Activated T-cell treated with anti-CD3 and anti-CD28 coated beads for 24 hours (primary cell): Measurements from ENCODE around the gene UBR3.

Experiments
- DNase-seq: peaks from one replicate; pipeline ENCODE4 v3.0.0-alpha.2; 2020; ENCODE audit warnings: low read depth

The UBR3 gene

DNA sequence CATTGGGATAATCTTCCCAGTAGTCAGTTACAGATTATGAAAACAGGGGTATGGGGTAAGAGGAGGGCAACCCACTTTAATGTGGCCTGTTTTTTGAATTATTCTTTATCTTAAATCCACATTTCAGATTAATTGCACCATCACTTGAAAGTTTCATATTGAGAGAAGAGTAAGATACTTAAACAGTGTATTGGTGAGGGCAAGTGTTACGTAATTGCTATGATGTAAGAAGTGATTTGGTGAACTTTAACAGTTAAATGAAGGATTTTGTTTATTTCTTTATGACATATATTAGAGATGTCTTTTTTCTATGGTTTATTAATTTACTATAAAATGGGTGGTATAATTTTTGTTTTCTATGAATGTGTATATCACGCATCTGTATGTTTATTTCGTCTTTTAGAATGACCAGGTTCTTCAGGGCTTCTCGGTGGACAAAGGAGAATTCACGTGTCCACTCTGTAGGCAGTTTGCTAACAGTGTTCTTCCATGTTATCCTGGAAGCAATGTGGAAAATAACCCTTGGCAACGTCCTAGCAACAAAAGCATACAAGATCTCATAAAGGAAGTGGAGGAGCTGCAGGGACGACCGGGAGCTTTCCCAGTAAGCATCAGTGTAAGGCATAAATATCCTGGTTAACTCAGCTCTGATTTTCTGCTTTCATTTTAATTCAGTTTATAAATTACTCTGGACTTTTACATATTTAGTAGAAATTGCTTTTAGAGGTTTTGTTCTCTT is 179.5 kb downstream of the UBR3 start:
- no peak for DNase-seq

DNA sequence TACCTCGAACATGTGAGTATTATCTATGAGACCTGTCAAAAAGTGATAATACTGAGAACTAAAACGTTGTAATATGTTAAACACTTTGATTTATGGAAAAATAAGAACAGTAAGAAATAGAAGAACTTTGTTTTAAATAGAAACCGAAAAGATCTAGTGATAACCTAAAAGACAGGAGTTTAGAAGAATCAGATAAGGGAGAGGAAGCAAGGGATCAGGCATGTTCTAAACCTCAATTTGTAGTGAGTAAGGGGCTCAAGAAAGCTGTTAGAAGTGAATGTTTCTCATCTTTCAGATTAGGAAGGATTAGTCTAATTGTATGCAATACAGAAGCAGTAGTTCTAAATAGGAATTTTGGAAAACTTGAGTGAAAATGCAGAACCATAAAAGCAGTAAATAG is 182.0 kb downstream of the UBR3 start:
- DNase-seq, result no peak

DNA sequence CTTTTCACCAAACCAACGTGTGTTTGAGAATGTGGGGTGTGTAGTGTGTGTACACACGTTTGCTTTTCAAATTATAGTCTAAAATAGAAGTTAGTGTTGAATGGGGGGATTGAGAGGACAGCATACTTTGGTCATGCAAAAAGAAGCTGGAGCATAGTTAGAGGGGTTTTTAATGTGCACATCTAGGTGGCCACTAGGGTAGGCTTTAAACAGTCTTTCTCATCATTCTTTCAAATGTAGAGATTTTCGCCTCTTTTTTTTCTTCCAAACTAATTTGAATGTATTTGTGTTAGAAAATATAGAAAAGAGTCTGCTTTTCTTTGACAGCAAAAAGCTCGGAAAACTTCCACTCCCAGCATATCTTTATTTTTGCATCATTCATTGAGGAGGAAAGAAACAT is 185.5 kb downstream of the UBR3 start:
- DNase-seq, result no peak

DNA sequence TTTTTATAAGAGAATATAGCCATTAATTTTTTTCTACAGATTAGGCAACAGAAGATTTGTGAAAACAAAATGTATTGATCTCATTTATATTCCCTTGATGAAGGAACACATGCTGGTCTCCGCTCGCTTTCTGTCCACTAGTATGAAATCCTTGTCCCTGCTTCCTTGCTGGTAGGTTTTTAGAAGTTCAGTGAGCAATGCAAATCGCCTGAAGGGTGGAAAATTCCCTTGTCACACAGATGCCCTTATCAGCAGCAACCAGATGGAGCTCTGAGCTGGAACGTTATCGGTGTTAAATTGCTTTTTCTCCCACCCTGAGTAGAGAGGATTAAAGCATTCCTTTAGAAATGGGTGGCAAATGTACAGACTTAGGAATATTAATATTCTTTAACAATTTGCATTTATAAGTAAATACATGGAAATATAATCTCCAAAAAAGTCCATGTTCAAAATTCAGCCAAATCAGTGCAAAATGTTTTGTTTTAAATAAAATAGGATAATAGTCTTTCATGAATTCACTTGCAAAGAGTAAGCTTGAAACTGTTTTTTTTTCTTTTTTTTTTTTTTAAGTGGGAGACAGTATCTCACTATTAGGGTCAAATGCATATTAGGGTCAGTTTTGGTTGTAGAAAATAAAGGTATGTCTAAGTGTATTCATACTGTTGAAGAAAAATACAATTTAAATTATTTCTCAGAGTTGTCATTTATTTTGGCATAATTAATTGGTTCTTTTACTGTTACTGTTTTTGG is 186.7 kb downstream of the UBR3 start:
- DNase-seq, result no peak

- no peak for DNase-seq
Measured at GRCh38 chr2:170014769-170015168, 187.5 kb downstream of the UBR3 start.

- DNase-seq, result no peak
Measured at GRCh38 chr2:170017860-170018532, 190.7 kb downstream of the UBR3 start.

GRCh38 chr2:170019060-170019805 is 192.0 kb downstream of the UBR3 start:
- no peak for DNase-seq

GRCh38 chr2:170020777-170021176 is 193.5 kb downstream of the UBR3 start:
- DNase-seq, result no peak

- DNase-seq, result no peak
Measured at GRCh38 chr2:170022692-170023091, 195.4 kb downstream of the UBR3 start.

DNA sequence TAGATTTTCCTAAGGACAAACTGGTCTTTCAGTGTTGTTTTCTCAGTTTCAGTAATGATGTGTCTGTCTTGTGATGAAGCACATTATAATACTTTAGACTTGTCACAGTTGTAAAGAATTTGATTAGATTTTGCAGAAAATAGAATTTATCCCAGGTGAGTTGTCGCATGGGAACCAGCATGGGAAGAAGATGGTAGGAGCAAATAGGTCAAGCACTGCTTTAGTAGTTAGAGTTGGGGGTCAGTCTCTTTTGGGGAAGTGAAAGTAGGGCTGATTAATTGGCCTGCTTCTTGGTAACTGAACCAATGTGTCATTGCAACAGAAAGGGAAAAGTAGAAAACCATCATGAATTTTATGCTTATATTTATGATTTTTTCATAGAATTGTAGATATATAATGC is 197.5 kb downstream of the UBR3 start:
- no peak for DNase-seq

DNA sequence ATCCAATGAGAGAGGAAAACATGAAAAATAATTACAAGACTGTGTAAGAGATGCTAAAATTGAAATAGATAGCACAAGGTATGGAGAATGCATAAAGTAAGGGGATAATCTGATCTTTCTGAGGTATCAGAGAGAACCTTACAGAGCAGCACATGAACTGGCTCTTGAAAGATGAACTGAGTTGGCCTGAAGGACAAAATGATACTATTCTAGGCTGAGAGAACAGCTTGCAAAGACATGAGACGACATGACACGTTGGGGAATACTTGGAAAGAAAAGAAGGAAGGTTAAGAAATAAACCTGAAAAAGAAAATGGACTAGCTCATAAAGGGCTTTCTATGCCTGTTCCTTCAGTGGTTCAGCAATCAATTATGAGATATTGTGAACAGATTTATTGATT is 198.0 kb downstream of the UBR3 start:
- no peak for DNase-seq

DNA sequence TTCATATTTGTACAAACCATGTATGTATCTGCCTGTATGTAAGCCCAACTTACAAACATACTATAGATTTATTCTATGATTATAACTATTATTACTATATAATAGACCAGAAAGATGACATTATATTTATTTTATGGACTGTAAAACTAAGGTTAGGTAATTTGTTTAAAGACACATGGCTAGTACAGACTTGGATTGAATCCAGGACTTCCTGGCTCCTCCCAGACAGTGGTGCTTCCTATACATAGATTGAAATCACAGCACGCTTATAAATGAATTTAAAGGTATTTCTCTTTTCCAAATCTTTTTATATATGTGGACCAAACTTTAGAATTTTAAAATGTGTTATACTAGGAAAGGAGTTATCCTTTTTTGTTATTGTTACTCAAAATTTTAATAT is 199.1 kb downstream of the UBR3 start:
- no peak for DNase-seq

GRCh38 chr2:170029551-170029950 is 202.3 kb downstream of the UBR3 start:
- DNase-seq, result no peak

- no peak for DNase-seq
Measured at GRCh38 chr2:170030040-170030439, 202.8 kb downstream of the UBR3 start.

DNA sequence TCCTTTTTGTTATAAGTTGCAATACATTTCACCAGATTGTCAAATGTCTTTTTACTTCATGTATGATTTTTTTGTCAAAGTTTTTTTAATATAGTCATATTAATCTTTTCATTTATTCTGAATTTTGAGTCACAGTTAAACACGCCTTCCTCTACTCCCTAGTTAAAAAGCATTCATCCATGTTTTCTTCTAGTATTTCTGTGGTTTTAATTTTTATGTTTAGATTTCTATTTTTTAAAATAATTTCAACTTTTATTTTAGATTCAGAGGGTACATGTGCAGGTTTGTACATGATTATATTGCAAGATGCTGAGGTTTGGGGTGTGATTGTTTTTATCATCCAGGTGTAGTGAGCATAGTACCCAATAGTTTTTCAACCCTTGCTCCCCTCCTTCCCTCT is 204.0 kb downstream of the UBR3 start:
- no peak for DNase-seq

DNA sequence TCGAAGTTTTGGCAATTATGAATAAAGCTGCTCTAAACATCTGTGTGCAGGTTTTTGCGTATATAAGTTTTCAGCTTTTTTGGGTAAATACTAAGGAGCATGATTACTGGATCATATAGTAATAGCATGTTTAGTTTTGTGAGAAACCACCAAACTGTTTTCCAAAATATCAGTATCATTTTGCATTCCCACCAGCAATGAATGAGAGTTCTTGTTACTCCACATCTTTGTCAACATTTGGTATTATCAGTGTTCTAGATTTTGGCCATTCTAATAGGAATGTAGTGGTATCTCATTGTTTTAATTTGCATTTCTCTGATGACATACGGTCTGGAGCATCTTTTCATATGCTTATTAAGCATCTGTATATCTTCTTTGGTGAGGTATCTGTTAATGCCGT is 207.3 kb downstream of the UBR3 start:
- no peak for DNase-seq

GRCh38 chr2:170038734-170039133 is 211.5 kb downstream of the UBR3 start:
- no peak for DNase-seq

DNA sequence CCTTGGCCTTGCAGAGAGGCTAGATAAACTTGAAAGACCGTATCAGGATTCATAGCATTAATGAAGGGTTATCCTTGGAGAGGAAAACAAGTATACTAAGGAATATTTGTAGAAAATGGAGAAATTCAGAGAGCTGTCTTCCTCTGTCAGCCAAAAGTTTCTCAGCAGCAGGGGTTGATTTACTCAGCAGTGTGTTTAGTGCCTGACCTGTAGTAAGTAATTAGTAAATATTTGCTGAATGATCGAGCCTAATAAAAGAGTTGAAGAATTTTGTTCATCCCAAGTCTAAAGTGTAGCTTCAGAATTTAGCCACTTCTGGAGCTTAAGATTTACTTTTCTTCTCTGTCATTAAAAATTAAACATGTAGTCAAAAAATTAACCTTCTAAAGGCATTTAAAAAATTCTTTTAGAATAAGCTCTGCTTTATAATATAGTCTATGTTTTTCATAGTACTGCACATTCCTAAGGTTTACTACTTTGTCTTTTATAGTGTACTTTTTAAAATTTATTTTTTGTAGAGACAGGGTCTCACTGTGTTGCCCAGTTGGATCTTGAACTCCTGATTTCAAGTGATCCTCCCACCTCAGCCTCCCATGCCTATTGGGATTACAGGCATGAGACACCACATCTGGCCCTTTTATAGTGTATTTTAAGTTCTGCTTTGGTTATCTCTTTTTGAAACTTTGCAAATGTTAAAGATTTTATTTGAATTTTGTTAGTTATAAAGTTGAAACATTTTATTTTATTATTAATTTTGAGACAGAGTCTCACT is 212.3 kb downstream of the UBR3 start:
- no peak for DNase-seq

GRCh38 chr2:170044751-170045478 is 217.7 kb downstream of the UBR3 start:
- DNase-seq, result no peak

DNA sequence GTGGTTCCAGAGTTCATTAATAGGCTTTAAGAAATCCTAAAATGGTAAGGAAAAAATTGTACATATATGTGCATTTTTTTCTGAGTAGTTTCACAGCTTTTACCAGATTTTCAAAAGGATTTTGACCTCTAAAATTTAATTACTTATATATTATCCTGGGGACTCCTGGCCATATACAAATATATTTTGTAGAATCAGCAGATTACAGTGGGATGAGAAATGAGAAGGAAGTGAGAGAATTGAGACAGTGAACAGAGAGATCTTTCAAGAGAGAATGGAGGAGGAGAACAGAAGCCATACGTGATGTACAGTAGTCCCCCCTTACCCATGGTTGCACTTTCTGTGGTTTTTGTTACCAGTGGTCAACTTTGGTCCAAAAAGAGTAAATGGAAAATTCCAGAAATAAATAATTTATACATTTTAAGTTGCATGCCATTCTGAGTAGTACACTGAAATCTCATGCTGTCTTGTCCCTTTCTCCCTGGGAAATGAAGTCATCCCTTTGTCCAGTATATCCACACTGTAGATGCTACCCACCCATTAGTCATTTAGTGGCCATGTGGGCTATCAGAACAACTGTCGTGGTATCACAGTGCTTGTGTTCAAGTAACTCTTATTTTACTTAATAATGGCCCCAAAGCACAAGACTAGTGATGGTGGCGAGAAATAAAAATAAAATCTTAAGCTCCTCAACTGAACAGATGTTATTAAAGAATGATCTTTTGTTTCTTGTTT is 220.2 kb downstream of the UBR3 start:
- no peak for DNase-seq
